HEK293 (cell line): ENCODE results near the gene RNASE4.

ENCODE experiments used
- CTCF ChIA-PET: fragments of 350-600 bp; formaldehyde crosslinking; extraction: SDS; loops from one replicate; lab custom pipeline; 2021; ENCODE audit warnings: antibody characterized with exemption; lab: Yijun Ruan, JAX
- POLR2A ChIA-PET: fragments of 300-600 bp; formaldehyde crosslinking; extraction: SDS; loops from one replicate; lab custom pipeline; 2020; ENCODE audit warnings: antibody characterized with exemption, inconsistent platforms; lab: Yijun Ruan, JAX
- H3K27ac ChIP-seq: fragments of 200-500 bp; sonication (Bioruptor generic); 2 replicates; pipeline ENCODE4 v1.5.1; 2014; ENCODE audit warnings: low read depth, low read length, control low read depth, inconsistent platforms; ENCODE audit errors: extremely low read depth
- H3K36me3 ChIP-seq, 2 experiments: fragments of 200-500 bp in 1 of 2; sonication (Bioruptor generic) in 1 of 2; 1 replicate in 1 of 2; 2 replicates in 1 of 2; pipeline ENCODE4 v1.5.1; 2014 to 2017; ENCODE audit warnings: inconsistent platforms in 2 of 2, low read length in 2 of 2; ENCODE audit not compliant: control insufficient read depth in 2 of 2, insufficient read depth in 1 of 2
- H3K4me1 ChIP-seq: fragments of 200-500 bp; sonication (Bioruptor generic); 2 replicates; pipeline ENCODE4 v1.5.1; 2014; ENCODE audit warnings: mild to moderate bottlenecking, low read length, inconsistent platforms; ENCODE audit not compliant: control insufficient read depth, insufficient read depth
- H3K4me3 ChIP-seq: 2 replicates; pipeline ENCODE4 v1.5.1; 2011; ENCODE audit warnings: low read depth, mild to moderate bottlenecking, control low read depth, low read length, moderate library complexity
- H3K9me3 ChIP-seq: fragments of 200-500 bp; sonication (Bioruptor generic); 2 replicates; pipeline ENCODE4 v1.5.1; 2014; ENCODE audit warnings: low read depth, low read length, inconsistent platforms; ENCODE audit not compliant: control insufficient read depth, insufficient read depth
- GFI1B ChIP-seq: fragments of 450-650 bp; formaldehyde crosslinking; IDR thresholded peaks from 2 replicates; pipeline ENCODE4 v1.5.1; 2016; ENCODE audit warnings: missing biosample characterization, missing genetic modification characterization
- GLIS1 ChIP-seq: fragments of 450-650 bp; formaldehyde crosslinking; IDR thresholded peaks from 2 replicates; pipeline ENCODE4 v1.5.1; 2016; ENCODE audit warnings: missing biosample characterization, missing genetic modification characterization
- HOXA7 ChIP-seq: sonication (generic); formaldehyde crosslinking; IDR thresholded peaks from 2 replicates; pipeline ENCODE4 v1.8.1; 2022; ENCODE audit warnings: missing genetic modification reagents, borderline replicate concordance
- KLF1 ChIP-seq: fragments of 450-650 bp; formaldehyde crosslinking; IDR thresholded peaks from 2 replicates; pipeline ENCODE4 v1.5.1; 2016; ENCODE audit warnings: missing biosample characterization, missing genetic modification characterization
- KLF7 ChIP-seq: fragments of 450-650 bp; formaldehyde crosslinking; IDR thresholded peaks from 2 replicates; pipeline ENCODE4 v1.5.1; 2016; ENCODE audit warnings: missing biosample characterization, missing genetic modification characterization, borderline replicate concordance
- MEIS1 ChIP-seq: sonication (generic); formaldehyde crosslinking; IDR thresholded peaks from 2 replicates; pipeline ENCODE4 v1.8.1; 2022; ENCODE audit warnings: missing genetic modification reagents, mild to moderate bottlenecking, borderline replicate concordance
- SETDB1 ChIP-seq: IDR thresholded peaks from one replicate; pipeline ENCODE4 v1.6.1; 2017; ENCODE audit warnings: mild to moderate bottlenecking, low read length, moderate library complexity, mixed read lengths; ENCODE audit not compliant: insufficient read length
- TCF7L2 ChIP-seq: IDR thresholded peaks from 2 replicates; pipeline ENCODE4 v1.6.1; 2011; ENCODE audit warnings: low read depth, mild to moderate bottlenecking, inconsistent platforms, low read length, moderate library complexity, borderline replicate concordance
- ZFP3 ChIP-seq: fragments of 450-650 bp; formaldehyde crosslinking; IDR thresholded peaks from 2 replicates; pipeline ENCODE4 v1.5.1; 2016; ENCODE audit warnings: low read depth, missing biosample characterization, missing genetic modification characterization
- ZNF23 ChIP-seq: fragments of 450-650 bp; formaldehyde crosslinking; IDR thresholded peaks from 2 replicates; pipeline ENCODE4 v1.5.1; 2016; ENCODE audit warnings: missing biosample characterization, missing genetic modification characterization, borderline replicate concordance
- ZNF404 ChIP-seq: fragments of 450-650 bp; formaldehyde crosslinking; IDR thresholded peaks from 2 replicates; pipeline ENCODE4 v1.5.1; 2017; ENCODE audit warnings: missing biosample characterization, missing genetic modification characterization
- ZNF416 ChIP-seq: fragments of 450-650 bp; formaldehyde crosslinking; IDR thresholded peaks from 2 replicates; pipeline ENCODE4 v1.5.1; 2016; ENCODE audit warnings: missing biosample characterization, missing genetic modification characterization
- ZNF501 ChIP-seq: fragments of 450-650 bp; formaldehyde crosslinking; IDR thresholded peaks from 2 replicates; pipeline ENCODE4 v1.5.1; 2016; ENCODE audit warnings: missing biosample characterization, missing genetic modification characterization
- ZNF549 ChIP-seq: fragments of 450-650 bp; IDR thresholded peaks from 2 replicates; pipeline ENCODE4 v1.5.1; 2018; ENCODE audit warnings: missing biosample characterization, missing genetic modification characterization, mild to moderate bottlenecking, inconsistent platforms, moderate library complexity
- ZNF76 ChIP-seq: fragments of 450-650 bp; formaldehyde crosslinking; IDR thresholded peaks from 2 replicates; pipeline ENCODE4; 2016; ENCODE audit warnings: low read depth, missing biosample characterization, missing genetic modification characterization, borderline replicate concordance
- TF ChIP-seq, protein P1 (sequence below): fragments of 450-650 bp; formaldehyde crosslinking; IDR thresholded peaks from 2 replicates; pipeline ENCODE4; 2016; ENCODE audit warnings: missing biosample characterization, missing genetic modification characterization
- TF ChIP-seq, protein P2 (sequence below): fragments of 450-650 bp; formaldehyde crosslinking; IDR thresholded peaks from 2 replicates; pipeline ENCODE4 v1.5.1; 2016; ENCODE audit warnings: missing biosample characterization, missing genetic modification characterization, borderline replicate concordance
- TF ChIP-seq, protein P3 (sequence below): IDR thresholded peaks from 2 replicates; pipeline ENCODE4 v1.6.1; 2011; ENCODE audit warnings: mild to moderate bottlenecking, low read depth, low read length, borderline replicate concordance
- TF ChIP-seq, protein P4 (sequence below): fragments of 450-650 bp; formaldehyde crosslinking; IDR thresholded peaks from 2 replicates; pipeline ENCODE4 v1.5.1; 2016; ENCODE audit warnings: missing biosample characterization, missing genetic modification characterization
- TF ChIP-seq, protein P5 (sequence below): fragments of 450-650 bp; formaldehyde crosslinking; IDR thresholded peaks from 2 replicates; pipeline ENCODE4 v1.5.1; 2016; ENCODE audit warnings: missing biosample characterization, missing genetic modification characterization

RNASE4 gene

DNA sequence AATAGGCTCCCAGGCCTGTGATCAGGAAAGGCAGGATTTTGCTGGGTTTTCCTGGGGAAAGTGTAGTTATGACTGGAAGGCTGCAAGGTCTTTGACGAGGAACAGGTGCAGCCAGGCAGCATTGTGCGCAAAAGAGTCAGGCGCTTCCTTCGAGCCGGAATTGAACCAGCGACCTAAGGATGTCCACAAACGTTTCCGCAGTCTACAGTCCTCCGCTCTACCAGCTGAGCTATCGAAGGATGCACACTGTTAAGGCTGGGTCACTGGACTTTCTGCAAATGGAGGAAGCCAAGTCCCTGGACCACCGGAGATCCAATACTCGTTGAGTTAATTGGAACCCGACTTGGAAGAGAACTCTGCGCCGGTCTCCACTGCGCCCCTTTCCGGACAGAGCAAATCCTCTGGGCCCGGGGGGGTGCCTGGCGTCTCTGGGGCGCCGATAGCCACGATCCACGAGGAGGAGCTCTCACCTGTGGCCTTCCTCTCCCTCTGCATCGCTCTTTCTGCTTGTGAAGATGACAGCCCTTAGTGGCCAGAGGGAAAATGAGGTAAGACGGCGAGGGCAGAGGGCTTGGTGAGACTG, 24.5 kb upstream of the RNASE4 start (continued):
- TF ChIP-seq GLIS1 (tag by site-specific recombination) (no peak), ZNF23 (no peak)

DNA sequence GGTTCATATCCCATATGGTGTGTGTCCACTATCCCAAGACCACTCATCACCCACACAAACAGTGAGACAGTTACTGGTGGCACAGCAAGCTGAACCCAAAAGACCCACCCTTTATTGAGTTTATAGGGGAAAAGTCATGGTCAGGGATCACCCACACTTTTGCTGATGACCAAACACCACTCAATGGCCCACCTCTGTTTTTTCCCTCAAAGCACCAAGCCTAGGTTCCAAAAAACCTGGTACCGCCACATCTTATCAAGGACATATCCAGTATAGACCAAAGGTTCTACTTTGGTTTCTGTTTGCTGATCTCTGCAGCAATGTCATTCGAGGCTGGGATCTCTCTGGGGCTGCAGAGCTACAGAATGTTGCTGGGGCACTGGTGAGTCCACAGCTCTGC, 23.2 kb upstream of the RNASE4 start:
- CTCF ChIA-PET = interaction anchor here (0.6 to 2.7 kb wide), 2 partner anchors 19 to 30 kb away, joined by 3 to 8 read pairs; no protein-coding TSS in a partner anchor
- TF ChIP-seq ZFP3 (no peak), ZNF549 (tag by site-specific recombination) (no peak), KLF7 (tag by site-specific recombination) (no peak), KLF1 (tag by site-specific recombination) (no peak)
- TF ChIP-seq, protein P1, sequence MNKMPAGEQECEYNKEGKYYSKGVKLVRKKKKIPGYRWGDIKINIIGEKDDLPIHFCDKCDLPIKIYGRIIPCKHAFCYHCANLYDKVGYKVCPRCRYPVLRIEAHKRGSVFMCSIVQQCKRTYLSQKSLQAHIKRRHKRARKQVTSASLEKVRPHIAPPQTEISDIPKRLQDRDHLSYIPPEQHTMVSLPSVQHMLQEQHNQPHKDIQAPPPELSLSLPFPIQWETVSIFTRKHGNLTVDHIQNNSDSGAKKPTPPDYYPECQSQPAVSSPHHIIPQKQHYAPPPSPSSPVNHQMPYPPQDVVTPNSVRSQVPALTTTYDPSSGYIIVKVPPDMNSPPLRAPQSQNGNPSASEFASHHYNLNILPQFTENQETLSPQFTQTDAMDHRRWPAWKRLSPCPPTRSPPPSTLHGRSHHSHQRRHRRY (tag by site-specific recombination) = no peak
- TF ChIP-seq, all 188 proteins: peak for 0
- Histone ChIP-seq H3K4me3 (no peak overlapping the region), H3K9me3 (no peaks in the 10 kb centered on the region), H3K36me3 (no peaks in the 10 kb centered on the region), H3K4me1 (no peaks in the 10 kb centered on the region), H3K27ac (no peak overlapping the region)
- POLR2A ChIA-PET = no interaction called here

DNA sequence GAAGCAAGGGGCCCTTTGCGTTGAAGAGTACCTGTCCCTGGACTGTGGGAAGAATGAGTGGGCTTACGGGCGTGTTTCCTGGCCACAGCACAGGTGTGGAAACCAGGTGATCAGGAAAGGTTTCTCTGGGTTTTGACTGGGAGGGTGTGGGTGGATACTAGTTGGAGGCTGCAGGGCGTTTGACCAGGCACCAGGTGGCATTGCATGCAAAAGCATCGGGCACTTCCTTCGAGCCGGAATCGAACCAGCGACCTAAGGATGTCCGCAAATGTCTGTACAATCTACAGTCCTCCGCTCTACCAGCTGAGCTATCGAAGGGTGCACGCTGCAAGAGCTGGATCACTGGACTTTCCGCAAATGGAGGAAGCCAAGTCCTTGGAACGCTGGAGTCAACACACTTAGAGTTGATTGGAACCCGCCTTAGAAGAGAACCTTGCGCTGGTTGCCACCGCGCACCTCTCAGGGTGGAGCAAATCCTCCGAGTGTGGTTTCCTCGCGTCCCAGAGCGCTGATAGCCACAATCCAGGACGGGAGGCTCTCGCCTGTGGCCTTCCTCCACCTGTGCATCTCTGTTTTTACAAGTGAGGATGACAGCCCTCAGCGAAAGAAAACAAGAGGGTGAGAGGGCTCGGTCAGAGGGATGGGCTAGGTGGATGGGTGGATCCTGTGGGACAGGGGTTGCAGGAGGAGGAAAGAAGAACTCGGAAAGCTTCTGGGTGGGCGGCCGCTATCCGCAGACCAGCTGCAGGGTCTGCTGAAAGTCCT, 21.2 kb upstream of the RNASE4 start:
- CTCF ChIA-PET = interaction anchor here (0.6 to 2.7 kb wide), 7 partner anchors 11 to 307 kb away, joined by 3 to 13 read pairs (median 6); no protein-coding TSS in a partner anchor
- Histone ChIP-seq H3K27ac (peak overlapping the region; percentile 59; the same call in 1 of the 2 replicates), H3K4me1 (no peaks in the 10 kb centered on the region), H3K4me3 (peak overlapping the region; percentile 59), H3K36me3 (no peaks in the 10 kb centered on the region), H3K9me3 (no peaks in the 10 kb centered on the region)
- POLR2A ChIA-PET = interaction anchor here (0.6 to 1.8 kb wide), 4 partner anchors 19 to 201 kb away, joined by 3 to 16 read pairs (median 4); no protein-coding TSS in a partner anchor
- no peak for TF ChIP-seq MEIS1 (CRISPR knock-in tag)
- TF ChIP-seq ZNF76 = peak; percentile 53; the same call in 1 of the 2 replicates
- TF ChIP-seq HOXA7 (CRISPR knock-in tag) = no peak
- no peak; the same call in 1 of the 2 replicates for TF ChIP-seq GFI1B (tag by site-specific recombination)
- TF ChIP-seq, protein P2, sequence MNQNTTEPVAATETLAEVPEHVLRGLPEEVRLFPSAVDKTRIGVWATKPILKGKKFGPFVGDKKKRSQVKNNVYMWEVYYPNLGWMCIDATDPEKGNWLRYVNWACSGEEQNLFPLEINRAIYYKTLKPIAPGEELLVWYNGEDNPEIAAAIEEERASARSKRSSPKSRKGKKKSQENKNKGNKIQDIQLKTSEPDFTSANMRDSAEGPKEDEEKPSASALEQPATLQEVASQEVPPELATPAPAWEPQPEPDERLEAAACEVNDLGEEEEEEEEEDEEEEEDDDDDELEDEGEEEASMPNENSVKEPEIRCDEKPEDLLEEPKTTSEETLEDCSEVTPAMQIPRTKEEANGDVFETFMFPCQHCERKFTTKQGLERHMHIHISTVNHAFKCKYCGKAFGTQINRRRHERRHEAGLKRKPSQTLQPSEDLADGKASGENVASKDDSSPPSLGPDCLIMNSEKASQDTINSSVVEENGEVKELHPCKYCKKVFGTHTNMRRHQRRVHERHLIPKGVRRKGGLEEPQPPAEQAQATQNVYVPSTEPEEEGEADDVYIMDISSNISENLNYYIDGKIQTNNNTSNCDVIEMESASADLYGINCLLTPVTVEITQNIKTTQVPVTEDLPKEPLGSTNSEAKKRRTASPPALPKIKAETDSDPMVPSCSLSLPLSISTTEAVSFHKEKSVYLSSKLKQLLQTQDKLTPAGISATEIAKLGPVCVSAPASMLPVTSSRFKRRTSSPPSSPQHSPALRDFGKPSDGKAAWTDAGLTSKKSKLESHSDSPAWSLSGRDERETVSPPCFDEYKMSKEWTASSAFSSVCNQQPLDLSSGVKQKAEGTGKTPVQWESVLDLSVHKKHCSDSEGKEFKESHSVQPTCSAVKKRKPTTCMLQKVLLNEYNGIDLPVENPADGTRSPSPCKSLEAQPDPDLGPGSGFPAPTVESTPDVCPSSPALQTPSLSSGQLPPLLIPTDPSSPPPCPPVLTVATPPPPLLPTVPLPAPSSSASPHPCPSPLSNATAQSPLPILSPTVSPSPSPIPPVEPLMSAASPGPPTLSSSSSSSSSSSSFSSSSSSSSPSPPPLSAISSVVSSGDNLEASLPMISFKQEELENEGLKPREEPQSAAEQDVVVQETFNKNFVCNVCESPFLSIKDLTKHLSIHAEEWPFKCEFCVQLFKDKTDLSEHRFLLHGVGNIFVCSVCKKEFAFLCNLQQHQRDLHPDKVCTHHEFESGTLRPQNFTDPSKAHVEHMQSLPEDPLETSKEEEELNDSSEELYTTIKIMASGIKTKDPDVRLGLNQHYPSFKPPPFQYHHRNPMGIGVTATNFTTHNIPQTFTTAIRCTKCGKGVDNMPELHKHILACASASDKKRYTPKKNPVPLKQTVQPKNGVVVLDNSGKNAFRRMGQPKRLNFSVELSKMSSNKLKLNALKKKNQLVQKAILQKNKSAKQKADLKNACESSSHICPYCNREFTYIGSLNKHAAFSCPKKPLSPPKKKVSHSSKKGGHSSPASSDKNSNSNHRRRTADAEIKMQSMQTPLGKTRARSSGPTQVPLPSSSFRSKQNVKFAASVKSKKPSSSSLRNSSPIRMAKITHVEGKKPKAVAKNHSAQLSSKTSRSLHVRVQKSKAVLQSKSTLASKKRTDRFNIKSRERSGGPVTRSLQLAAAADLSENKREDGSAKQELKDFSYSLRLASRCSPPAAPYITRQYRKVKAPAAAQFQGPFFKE (tag by site-specific recombination) = no peak
- no peak for TF ChIP-seq SETDB1
- TF ChIP-seq, protein P3, sequence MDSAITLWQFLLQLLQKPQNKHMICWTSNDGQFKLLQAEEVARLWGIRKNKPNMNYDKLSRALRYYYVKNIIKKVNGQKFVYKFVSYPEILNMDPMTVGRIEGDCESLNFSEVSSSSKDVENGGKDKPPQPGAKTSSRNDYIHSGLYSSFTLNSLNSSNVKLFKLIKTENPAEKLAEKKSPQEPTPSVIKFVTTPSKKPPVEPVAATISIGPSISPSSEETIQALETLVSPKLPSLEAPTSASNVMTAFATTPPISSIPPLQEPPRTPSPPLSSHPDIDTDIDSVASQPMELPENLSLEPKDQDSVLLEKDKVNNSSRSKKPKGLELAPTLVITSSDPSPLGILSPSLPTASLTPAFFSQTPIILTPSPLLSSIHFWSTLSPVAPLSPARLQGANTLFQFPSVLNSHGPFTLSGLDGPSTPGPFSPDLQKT = no peak
- no peak for TF ChIP-seq TCF7L2
- peak; percentile 75; the same call in 1 of the 2 replicates for TF ChIP-seq ZNF501 (tag by site-specific recombination)
- TF ChIP-seq, protein P4, sequence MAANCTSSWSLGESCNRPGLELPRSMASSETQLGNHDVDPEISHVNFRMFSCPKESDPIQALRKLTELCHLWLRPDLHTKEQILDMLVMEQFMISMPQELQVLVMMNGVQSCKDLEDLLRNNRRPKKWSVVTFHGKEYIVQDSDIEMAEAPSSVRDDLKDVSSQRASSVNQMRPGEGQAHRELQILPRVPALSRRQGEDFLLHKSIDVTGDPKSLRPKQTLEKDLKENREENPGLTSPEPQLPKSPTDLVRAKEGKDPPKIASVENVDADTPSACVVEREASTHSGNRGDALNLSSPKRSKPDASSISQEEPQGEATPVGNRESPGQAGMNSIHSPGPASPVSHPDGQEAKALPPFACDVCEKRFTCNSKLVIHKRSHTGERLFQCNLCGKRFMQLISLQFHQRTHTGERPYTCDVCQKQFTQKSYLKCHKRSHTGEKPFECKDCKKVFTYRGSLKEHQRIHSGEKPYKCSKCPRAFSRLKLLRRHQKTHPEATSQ (tag by site-specific recombination) = 0 out of 2 replicates have a peak, but pooled peaks have one; percentile 39
- TF ChIP-seq ZNF416 = no peak
- TF ChIP-seq, protein P5, sequence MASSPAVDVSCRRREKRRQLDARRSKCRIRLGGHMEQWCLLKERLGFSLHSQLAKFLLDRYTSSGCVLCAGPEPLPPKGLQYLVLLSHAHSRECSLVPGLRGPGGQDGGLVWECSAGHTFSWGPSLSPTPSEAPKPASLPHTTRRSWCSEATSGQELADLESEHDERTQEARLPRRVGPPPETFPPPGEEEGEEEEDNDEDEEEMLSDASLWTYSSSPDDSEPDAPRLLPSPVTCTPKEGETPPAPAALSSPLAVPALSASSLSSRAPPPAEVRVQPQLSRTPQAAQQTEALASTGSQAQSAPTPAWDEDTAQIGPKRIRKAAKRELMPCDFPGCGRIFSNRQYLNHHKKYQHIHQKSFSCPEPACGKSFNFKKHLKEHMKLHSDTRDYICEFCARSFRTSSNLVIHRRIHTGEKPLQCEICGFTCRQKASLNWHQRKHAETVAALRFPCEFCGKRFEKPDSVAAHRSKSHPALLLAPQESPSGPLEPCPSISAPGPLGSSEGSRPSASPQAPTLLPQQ = peak; percentile 80
- TF ChIP-seq ZNF404 (tag by site-specific recombination) = no peak
